CD1c-positive myeloid dendritic cell (primary cell): ENCODE measurements around the gene TEX29.

Experiments
- DNase-seq: peaks from one replicate; pipeline ENCODE4 v3.0.0-alpha.2; 2016; ENCODE audit errors: extremely low spot score

TEX29 gene

DNA sequence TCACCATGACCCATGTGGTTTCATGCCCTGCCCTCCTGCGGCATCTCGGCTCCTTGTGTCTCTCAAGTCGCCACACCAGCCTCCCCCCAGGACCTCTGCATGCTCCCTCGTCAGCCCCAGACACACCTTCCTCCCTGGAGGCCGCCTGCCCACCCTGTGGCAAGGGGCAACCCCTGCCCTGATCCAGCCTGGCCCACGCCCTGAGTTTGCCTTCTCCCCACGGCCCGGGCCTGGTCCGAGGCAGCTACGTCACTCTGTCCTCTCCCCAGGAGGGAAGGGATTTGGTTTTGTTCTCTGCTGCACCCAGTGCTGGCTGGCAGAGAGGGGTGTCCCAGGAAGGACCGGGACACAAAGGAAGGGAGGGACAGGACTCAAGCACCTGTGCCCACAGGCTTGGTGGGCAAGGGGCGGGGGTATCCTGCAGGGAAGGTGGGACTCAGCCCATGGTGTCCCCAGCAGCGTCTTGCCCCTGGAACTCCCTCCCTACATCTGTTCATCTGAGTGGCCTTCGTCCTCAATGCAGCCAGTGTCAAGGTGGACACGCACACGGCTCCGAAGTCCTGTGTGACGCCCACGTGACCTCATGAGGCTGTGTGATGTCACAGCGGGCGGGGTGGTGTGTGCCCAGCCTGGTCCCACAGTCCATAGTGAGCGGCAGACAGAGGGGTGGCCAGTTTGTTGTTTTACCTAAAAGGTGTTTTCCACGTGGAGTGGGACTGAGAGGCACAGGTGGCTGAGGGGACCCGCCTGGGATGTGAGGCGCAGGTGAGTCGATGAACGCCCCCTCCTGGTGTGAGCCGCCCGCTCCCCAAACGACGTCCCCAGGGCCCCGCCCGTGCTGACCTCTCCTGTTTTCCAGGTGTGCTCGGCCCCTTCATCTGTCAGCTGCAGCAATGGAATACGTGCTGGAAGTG is at the start of gene TEX29:
Gene TEX29, plus strand, starts transcription at position 645 of the 914 bp plus-strand sequence. Its CDS starts 249 bp downstream, at position 894.
- no peak for DNase-seq

GRCh38 chr13:111270765-111271698 is 49.4 kb upstream of the TEX29 start:
- DNase-seq: no peak

GRCh38 chr13:111272117-111272516 is 48.3 kb upstream of the TEX29 start:
- DNase-seq: no peak

DNA sequence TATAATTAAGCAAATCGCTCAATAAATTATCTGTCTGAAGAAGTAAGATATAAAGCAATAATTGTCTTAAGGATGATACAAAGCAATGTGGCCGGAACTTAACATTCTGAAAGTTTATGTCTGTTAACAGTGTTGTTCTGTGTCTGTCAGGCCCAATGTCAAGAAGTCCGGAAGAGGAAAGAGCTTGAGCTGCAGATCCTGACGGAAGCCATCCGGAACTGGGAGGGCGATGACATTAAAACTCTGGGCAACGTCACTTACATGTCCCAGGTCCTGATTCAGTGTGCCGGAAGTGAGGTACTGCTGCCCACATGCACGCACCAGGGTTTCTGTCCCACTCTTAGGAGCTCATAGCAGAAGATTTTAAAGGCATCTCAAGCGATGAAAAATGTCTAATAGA is 45.1 kb upstream of the TEX29 start:
- no peak for DNase-seq

DNA sequence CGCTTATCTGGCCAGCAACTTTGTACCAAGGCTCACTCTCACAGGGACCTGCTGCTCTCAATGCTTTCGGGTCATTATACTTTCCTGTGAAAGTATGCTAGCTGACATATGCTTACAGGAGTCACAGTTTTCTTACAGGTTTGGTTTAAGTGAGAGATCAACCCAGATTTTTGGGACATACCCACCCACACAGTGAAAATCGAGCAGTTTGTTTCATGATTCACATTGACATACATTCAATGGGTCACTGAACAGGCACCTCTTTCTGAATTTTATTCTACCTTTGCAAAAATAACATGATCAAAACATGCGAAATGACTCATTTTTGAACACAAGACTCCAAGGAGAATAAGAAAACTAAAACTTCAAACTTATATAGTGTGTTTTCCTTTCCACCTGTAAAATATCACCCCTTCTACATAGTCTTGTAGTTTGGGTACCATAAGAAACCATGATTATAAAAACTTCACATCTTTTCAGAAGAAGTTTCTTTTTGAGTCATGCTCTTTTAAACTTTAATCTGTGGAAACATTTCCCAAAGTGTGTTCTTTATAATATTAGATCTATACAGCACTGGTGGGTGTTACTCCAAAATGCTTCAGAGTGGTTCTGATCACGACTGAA is 44.3 kb upstream of the TEX29 start:
- DNase-seq: no peak

DNA sequence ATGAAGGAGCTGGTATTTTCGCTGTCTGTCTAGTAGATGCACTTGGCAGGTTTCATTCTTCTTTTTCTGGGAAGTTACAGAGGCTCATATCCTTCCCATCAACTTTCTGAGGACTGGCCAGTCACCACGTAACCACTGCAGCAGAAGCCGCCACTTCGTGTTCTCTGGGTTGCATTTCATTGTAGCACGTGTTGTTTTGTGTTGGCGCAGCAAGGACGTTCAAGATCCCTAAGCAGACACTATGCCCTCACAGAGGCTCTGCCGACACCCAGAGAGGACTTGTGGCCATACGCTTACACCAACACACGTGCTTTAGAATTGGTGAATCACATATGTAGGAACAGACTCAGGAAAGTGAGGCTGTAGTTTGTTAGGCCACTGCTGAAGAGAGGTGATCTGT is 42.2 kb upstream of the TEX29 start:
- no peak for DNase-seq

DNA sequence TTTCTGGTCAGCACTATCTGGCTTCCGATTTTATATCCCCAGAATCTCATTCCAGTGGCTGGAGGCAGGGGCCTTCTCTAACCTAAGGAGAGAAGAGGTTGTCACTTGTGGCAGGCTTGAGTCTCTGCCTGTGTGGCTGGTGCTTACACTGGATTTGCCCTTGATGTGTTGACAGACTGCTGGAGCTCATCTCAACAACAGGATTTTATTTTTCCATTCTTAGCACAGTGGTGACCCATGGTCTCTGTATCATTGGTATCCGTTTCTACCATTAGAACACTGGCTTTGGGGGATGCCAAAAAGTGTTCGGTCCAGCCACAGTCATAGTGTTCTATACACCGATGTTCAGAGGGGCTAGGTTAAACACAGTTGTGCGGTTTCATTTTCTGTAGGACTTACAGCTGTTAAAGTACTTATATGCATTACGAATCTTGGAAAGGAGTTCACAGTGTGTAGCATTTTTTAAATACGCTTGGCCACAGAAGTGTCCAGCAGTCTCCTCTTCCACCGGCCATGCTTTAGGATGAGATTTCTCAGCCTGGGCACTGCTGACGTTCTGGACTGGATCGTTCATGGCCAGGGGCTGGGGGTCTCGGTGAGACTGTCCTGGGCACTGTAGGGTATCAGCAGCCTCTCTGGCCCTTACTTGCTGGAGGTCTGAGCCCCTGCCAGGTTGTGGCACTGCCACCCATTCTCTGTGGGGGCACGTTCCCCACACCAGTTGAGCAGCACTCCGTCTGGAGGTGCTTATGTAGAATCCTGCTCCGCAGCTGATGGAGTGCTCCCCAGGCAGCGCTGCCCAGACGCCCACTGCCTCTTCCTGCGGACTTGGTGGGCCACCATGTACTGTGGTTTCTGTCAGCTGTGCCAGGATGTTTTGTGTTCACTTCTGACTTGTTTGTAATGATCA is 41.4 kb upstream of the TEX29 start:
- DNase-seq: no peak

DNA sequence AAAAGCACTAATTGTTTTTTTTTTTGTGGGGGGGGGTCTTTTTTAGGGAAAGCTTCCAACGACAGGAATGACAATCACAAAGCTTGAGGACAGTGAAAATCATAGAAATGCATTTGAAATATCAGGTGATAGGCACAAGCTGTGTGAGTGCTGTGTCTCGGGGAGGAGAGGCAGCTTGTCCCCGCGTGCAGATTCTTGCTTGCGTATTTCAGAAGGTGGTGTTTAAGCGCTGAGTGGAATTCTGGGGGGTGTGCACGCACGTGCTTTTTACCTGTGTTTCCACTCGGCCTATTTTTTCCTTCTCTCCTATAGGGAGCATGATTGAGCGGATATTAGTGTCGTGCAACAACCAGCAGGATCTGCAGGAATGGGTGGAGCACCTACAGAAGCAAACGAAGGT is 40.2 kb upstream of the TEX29 start:
- no peak for DNase-seq

GRCh38 chr13:111280681-111281585 is 39.5 kb upstream of the TEX29 start:
- DNase-seq: peak; percentile 43

DNA sequence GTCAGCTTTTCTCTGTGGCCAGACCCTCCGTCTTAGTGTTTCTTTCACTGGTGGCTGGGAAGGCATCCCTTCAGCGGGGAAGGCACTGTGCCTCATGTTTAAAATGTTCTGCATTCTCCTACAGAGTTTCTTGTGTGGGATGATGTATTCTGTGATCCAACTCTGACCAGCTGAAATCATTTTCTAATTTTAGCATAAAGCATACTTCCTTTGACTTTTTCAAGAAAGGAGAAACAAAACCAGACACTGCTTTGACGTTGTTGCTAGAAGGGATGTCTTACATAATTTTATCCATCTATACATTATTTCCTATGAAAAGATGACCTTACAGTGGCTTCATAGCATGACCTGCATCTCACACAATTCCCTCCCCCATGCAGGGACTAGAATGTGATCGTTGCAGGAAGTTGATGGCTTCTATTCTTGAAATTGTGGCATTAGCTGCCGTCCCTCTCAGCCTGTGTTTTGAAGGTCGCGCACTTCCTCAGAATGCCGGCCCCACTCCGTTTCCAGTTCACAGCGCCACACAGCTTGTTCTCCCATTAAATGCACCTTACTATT is 38.6 kb upstream of the TEX29 start:
- peak; percentile 95 for DNase-seq

DNA sequence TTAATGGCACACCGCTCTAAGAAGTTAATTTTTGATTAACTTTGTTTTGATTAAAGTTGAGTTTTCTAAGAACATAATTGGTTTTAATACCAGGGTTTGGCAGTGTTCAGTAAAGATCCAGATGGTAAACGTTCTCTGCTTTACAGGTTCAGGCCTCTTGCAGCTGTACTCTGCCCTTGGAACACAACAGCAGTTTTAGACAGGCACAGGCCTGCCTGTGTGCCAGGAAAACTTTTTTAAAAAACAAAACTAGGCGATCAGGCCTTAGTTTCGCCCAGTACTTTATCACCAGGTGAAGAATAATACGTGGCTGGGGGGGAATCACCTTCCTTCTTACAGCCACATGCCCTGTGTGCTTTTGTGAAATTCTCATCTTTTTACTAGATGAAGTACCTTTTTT is 38.0 kb upstream of the TEX29 start:
- DNase-seq: no peak

DNA sequence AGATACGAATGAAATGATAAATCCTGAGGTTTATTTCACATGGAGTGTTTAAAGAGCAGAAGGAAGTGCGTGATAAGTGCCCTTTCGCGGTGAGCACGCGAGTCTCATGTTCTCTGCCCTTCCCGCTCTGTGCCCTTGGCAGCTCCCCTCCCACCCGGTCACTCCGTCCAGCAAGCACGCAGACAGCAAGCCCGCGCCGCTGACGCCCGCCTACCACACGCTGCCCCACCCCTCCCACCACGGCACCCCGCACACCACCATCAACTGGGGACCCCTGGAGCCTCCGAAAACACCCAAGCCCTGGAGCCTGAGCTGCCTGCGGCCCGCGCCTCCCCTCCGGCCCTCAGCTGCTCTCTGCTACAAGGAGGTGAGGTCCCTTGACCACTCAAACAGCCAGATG is 37.4 kb upstream of the TEX29 start:
- DNase-seq: no peak

GRCh38 chr13:111283457-111283856 is 37.0 kb upstream of the TEX29 start:
- DNase-seq: no peak

DNA sequence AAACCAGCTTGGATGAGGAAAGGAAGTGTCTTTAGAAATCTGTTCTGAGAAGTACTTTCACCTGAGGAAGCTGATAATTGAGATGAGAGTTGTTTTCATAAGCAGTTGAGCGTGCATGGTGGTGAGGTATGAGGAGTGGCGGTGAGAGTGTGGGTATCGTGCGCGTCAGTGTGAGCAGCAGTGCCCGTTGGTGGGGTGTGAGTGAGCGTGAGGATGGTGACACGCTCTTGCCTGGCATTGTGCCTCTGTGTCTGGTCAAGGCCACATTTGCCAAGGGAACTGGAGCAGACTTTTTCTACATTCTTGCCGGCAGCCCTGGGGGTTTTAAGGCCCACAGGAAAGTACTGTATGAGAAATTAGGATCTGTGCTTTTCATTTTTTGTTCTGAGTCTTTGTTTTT is 36.5 kb upstream of the TEX29 start:
- DNase-seq: no peak

- no peak for DNase-seq
Observed at GRCh38 chr13:111284565-111284964, 35.9 kb upstream of the TEX29 start.

- DNase-seq: no peak
Observed at GRCh38 chr13:111286162-111286561, 34.3 kb upstream of the TEX29 start.

- no peak for DNase-seq
Observed at GRCh38 chr13:111286749-111287148, 33.7 kb upstream of the TEX29 start.

DNA sequence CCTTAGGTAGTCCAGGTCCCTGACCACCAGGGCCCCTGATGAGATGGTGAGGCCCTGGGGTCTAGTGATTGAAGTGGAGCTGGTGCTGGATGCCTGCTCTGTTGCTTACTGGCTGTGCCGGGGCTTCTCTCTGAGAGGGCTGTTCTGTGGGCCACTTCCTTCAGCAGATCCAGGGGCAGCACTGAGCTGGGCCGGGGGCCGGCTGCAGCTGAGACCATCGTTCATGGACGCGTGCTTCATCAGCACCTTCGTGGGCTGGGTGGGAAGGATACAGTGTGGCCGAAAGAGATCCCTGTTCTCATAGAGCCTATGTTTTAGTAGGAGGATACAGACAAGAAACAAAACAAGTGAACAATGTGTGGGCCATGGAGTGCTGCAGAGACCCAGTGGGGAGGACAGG is 33.2 kb upstream of the TEX29 start:
- no peak for DNase-seq

- DNase-seq: no peak
Observed at GRCh38 chr13:111288276-111288675, 32.2 kb upstream of the TEX29 start.

GRCh38 chr13:111289251-111289650 is 31.2 kb upstream of the TEX29 start:
- DNase-seq: no peak
